Bronchial epithelial cell (primary cell): ENCODE measurements around the gene RAC3. TPM values are rescaled to one million over a fixed set of nuclear protein-coding genes. Genes with fewer than 3 reads are reported as not detected.
A peak's percentile ranks its signal among the peaks of the same experiment; 100 is the strongest.

Experiments
- DNase-seq: peaks from one replicate; pipeline ENCODE4 v3.0.0-alpha.2; 2010; ENCODE audit warnings: low read depth
- FAIRE-seq: peaks from 2 replicates; lab custom pipeline; 2011; peaks lifted over from hg19 to GRCh38; lab: Jason Lieb, UNC
- H3K27me3 ChIP-seq: 2 replicates; pipeline ENCODE4 v1.5.1; 2011; ENCODE audit warnings: low read length; ENCODE audit not compliant: control insufficient read depth, insufficient read depth
- H3K36me3 ChIP-seq: 2 replicates; pipeline ENCODE4 v1.5.1; 2011; ENCODE audit warnings: low read length; ENCODE audit not compliant: control insufficient read depth, insufficient read depth
- H3K4me3 ChIP-seq: 2 replicates; pipeline ENCODE4 v1.5.1; 2011; ENCODE audit warnings: mild to moderate bottlenecking, low read depth, low read length, control low read depth
- total RNA-seq: library from RNA; depleted of rRNA; stranded (reverse); fragments of >200 nt; gene quantifications from 2 replicates; pipeline ENCODE4 v1.2.1, GENCODE V29; 2014
- TF ChIP-seq, protein P1 (sequence below): IDR thresholded peaks from 2 replicates; pipeline ENCODE4 v1.5.1; 2011; ENCODE audit warnings: mild to moderate bottlenecking, moderate library complexity, low read length, control low read depth, inconsistent platforms; ENCODE audit not compliant: insufficient read depth, severe bottlenecking

Gene RAC3
- total RNA-seq, 1 donor from 2014 or later, result 18.7 TPM

DNA sequence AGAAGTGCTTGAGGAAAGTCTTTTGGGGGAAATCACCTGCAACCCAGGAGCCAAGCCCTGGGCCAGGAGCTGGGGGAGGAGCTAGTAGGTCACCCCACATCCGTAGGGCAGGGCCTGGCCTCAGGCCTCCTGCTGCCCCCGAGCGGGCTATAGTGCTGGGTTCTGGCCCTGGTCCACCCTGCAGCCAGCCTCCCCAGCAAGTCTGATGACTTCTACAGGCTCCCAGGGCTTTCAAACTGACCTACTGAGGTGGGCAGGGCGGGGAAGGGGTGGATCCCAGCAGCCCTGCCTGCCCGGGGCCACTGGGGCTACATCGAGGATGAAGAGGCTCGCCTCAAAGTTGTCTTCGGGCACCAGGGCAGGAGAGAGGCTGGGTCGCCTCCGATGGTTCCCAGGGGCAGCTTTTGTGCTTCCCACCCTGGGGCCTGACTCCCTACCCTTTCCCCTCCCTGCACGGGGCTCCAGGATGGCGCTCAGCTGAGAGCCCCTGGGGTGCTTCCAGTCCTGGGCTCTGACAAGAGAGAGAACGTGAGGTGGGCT, 13.8 kb upstream of the RAC3 start:
- TF ChIP-seq, protein P1, sequence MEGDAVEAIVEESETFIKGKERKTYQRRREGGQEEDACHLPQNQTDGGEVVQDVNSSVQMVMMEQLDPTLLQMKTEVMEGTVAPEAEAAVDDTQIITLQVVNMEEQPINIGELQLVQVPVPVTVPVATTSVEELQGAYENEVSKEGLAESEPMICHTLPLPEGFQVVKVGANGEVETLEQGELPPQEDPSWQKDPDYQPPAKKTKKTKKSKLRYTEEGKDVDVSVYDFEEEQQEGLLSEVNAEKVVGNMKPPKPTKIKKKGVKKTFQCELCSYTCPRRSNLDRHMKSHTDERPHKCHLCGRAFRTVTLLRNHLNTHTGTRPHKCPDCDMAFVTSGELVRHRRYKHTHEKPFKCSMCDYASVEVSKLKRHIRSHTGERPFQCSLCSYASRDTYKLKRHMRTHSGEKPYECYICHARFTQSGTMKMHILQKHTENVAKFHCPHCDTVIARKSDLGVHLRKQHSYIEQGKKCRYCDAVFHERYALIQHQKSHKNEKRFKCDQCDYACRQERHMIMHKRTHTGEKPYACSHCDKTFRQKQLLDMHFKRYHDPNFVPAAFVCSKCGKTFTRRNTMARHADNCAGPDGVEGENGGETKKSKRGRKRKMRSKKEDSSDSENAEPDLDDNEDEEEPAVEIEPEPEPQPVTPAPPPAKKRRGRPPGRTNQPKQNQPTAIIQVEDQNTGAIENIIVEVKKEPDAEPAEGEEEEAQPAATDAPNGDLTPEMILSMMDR, result no peak
- Histone ChIP-seq H3K36me3 (no peaks in the 10 kb centered on the region), H3K4me3 (no peak overlapping the region), H3K27me3 (no peaks in the 10 kb centered on the region)
- DNase-seq (no peak), FAIRE-seq (no peak)

DNA sequence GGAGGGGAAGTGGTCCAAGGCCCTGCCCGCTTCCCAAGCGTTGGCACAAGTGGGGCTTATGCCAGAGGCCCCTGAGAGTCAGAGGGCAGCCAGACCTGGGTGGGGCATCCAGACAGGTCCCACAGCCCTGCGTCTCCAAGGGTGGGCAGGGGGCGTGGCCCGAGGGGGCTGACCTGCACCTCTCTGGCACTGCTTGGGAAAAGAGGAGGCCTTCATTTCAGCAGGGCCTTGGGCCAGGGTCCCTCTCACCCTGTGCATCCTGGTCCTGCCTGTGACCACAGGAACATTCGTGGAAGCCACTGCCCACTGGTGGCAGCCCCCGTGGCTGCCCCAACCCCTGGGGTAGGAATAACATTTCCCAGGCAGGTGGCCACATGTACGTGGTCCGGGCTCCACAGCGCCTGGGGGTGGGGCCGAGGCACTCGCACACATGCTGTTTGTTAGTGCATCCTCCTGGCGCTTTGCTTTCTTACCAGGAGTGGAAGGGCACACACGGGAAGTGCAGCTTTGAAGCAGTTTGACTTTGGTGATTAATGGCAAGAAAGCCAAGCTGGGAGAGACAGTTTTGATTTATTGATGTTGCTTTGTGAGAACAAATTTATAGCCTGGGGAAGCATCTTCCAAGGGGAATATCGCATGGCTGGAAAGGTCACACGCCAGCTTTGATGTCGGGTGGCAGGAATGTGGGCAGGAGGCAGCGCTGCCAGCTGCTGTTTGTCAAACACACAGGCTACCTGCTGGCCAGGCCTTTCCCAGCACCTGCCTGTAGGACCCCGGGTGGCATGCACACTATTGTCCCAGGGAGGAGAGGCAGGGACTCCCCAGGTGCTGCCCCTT, 13.1 kb upstream of the RAC3 start:
- no peaks in the 10 kb centered on the region for H3K27me3 ChIP-seq
- DNase-seq (no peak), FAIRE-seq (no peak)
- TF ChIP-seq, protein P1, result no peak
- H3K4me3 ChIP-seq, result no peak overlapping the region
- no peaks in the 10 kb centered on the region for H3K36me3 ChIP-seq

DNA sequence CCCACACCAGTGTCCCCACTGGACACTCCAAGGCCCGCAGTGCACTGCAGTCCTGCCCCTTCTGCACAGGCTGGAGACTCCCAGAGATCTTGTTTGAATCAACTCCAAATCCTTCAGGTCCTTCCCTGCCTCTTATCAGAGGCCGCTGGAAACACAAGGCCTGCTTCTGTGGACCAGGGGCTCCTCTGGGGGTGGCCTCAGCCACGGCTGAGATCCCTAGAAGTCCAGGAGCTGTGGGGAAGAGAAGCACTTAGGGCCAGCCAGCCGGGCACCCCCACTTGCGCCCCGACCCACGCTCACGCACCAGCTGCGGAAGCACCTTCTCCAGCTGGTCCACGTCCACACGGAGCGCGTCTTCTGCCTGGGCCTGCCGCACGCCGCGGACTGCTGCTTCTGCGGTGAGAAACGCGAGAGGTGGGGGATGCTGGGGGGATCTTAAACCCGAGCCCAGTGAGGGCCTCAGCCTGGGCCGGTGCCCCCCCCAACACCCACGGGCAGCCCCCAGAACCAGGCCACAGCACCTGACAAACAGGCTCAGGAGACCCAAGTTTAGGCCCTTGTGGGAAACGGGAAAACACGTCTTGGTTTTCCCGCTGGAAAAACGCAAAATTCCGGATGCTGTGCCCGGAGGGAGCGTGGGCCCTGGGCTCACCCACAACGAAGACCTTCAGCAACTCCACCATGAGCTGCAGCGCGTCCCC, 12.3 kb upstream of the RAC3 start:
- DNase-seq (no peak), FAIRE-seq (no peak)
- H3K36me3 ChIP-seq, result no peaks in the 10 kb centered on the region
- TF ChIP-seq, protein P1, result no peak
- no peak overlapping the region for H3K4me3 ChIP-seq
- no peaks in the 10 kb centered on the region for H3K27me3 ChIP-seq

DNA sequence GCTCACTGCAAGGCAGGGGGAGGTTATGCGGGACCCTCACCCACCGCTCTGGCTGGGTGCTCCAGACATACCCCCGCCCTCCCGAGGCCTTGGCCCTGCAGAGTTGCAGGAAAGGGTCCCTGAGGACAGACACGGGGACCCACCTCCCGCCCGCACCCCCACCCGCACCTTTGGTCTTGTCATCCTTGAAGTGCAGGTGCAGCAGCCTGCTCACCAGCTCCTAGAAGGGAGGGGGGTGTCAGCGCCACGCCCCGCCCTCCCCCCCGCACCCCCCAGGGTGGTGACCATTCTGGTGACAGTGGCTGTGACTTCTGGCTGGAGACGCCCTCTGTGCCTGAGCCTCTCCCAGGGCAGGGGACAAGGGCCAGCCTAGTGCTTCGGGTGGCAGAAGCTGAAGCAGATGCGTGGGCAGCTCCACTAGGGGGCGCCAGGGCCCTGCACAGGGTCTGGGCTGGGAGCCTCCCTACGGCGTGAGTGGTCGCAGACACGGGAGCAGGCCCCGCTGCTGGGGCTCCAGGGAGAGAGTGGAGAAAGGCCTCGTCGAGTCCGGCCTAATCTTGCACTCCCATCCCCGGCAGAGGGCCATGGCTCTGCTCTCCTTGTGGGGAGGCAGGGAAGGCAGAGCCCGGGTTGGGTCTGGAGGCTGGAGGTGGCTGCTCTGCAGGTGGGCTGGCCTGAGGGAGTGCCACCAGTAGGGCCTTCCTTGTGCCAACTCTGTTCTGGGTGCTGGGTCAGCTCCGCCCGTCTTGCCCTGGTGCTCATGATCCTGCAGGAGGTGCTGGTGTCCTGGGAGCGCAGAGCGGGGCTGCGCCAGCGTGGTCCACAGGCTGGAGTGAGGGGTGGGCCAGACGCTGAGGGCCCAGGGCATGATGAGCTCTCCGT, 11.5 kb upstream of the RAC3 start:
- H3K36me3 ChIP-seq, result no peaks in the 10 kb centered on the region
- FAIRE-seq (no peak), DNase-seq (no peak)
- no peaks in the 10 kb centered on the region for H3K27me3 ChIP-seq
- no peak overlapping the region for H3K4me3 ChIP-seq
- TF ChIP-seq, protein P1, result peak; percentile 89

DNA sequence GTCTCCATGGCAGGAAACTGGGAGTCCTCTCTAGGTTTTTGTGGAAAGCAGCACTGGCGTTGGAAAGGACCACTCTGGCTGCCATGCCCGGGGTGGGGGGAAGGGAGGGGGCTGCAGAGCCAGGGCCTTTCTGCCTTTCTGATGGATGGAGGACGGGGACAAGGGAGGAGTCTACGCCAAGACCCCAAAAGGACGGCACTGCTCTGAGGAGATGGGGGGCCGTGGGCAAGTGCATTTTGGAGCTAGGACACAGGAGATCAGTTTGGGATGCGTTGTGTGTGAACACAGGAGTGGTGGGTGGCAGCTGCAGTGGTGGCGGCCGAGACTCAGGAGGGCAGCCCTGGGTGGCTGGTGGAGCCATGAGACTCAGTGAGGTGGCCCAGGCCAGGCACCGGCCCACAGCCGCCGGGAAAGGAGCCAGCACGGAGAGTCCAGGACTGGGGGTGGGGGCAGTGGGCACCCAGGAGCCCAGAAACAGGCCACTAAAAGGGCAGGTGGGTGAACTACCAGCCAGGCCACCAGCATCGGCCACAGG, 10.8 kb upstream of the RAC3 start:
- DNase-seq, result no peak
- no peaks in the 10 kb centered on the region for H3K36me3 ChIP-seq
- no peaks in the 10 kb centered on the region for H3K27me3 ChIP-seq
- H3K4me3 ChIP-seq, result no peak overlapping the region
- FAIRE-seq, result no peak
- TF ChIP-seq, protein P1, result no peak
